CD4-positive, alpha-beta T cell treated with Interleukin-4 for 1 hour (primary cell): ENCODE data around the gene ASIC3.

Experiments
- DNase-seq, 2 donors: peaks; one replicate each; pipeline ENCODE4 v3.0.0-alpha.2; 2020 to 2022

ASIC3 gene

DNA sequence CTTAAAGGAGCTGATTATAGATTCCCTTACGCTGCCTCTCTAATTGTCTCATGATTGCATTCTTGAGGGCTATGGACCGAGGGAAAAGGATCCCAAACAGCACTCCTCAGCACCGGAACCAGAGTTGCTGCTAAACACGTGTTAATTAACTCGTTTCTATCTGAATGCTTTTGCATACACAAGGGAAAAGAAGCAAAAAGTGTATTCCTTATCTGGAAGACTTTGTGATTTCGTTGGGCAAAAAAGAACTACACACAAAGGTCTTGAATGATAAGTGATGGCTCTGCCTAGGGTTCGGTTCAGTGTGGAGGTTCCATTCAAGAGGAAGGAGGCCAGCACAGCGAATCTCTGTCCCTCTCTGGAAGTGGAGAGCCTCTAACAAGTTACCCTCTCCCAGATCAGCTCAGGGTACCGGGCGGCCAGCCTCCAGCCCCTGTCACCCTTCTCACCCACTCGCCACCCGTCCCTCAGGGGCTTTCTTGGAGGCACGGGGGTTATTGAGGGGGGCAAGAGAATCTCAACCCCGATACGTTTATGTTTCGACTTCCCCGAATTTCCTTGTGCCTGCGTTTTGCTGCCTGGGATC is 10.5 kb downstream of the ASIC3 start:
- DNase-seq: no peak

DNA sequence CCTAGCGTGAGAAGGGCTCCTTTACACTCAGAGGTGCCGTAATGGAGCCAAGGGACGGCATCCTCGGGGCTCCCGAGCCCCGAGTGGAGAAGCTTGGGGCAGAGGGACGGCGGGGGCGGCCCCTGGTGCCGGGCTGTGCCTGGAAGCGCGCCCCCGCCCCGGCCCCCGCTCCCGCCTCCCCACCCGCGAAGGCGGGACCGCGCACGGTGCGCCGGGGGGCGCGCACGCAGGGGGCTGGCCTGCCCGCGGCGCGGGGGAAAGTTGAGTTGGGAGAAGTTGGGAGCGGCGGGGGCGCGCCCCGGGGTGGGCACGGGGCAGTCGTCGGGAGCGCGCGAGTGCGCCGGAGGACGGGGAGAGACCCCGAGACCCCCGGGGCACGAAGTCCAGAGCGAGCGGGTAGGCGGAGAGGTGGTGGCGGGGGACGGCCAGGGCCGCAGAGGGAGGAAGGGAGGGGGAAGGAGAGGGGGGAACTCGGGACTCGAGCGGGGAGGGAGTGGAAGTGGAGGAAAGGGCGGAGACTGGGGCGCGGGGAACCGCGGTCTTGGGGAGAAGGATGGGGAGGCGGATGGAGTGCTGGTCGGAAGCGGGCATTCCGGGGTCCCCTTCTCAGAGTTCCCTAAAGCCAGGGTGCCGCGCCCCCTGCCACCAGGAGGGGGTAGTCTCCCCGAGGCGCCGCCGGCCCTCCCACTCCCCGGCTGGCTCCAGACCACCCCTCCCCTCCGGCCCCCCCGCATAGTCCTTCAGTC is 11.2 kb downstream of the ASIC3 start, which contains the start of gene SLC4A2:
SLC4A2 (plus strand) TSS at position 223 of the 746 bp plus-strand sequence. CDS start 2,399 bp downstream, outside the sequence.
- DNase-seq: peak; percentile 57 to 70

GRCh38 chr7:151060113-151060415 is 11.7 kb downstream of the ASIC3 start:
- no peak for DNase-seq

DNA sequence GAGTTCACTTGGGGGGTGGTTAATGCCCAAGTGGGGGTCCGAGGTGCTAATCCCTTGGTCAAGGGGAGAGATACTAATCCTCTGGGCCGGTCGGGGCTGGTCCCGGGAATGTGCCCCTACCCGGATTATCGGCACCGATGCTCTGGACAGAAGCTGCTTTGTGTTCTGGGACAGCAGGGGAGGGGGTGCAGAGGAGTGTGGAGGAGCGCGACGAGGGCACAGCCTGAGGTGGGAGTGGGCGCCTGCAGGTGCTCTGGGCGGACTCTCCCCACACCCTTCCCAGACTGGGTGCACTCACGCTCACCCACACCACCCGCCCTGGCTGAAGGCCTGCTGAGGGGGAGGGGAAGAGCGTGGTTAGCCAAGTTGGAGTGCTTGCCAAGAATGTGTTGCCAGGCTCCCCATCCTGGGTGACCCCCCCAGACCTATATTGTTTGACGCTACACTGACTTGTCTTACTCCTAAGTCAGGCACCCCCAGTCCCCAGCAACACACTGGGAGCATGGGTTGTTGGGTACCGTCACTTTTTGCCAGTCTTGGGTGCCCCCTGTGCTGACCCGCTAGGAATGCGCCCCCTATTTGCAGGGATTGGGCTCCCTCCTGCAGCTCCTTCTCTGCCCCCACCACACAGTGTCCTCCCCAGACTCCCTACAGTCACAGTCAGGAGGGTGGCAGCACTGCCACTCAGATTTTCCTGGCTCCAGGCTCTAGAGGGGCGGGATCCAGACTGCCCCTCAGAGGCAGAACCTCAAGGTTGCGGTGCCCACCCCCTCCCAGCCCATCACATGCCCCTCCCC is 12.3 kb downstream of the ASIC3 start:
- no peak for DNase-seq

DNA sequence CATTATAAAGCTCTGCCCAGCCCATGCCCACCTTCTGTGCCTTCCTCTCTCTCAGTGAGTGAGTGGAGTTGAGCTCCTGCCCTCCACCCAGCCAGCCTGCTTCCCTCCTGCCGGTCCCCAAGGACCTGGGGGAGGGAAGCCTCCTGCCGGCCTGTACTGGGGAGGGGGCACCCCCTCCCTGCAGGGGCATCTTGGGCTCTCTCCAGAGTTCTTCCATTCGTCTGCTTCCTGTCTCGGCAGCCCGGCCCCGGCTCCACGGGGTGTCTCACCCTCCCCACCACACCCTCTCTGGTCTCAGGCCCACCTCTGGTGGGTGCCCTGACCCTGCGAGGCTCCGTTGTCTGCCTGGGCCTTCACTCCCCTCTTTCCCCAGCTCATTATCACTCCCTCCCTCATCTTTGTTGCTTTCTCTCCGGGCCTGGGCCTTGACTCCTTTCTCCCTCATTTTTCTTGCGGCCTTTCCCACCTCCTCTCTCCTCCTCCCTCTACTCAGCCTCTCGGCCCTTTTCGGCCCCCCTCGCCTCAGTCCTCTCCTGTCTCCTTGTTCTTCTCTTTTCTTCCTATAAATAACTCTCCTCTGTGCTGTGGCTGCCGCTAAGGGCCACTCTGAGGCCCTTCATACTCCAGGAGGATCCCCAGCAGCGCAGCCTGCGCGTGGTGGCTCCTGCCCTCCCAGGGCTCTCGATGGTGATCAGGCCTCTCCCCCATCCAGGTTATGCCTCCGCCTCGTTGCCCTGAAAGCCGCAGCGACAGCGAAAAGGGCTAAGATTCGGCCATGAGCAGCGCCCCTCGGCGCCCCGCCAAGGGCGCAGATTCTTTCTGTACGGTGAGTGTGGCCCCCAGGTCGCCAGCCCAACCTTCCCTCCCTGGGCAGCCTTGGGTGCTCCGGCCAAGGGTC is 13.1 kb downstream of the ASIC3 start:
- no peak for DNase-seq

GRCh38 chr7:151062111-151062398 is 13.7 kb downstream of the ASIC3 start:
- DNase-seq: no peak

DNA sequence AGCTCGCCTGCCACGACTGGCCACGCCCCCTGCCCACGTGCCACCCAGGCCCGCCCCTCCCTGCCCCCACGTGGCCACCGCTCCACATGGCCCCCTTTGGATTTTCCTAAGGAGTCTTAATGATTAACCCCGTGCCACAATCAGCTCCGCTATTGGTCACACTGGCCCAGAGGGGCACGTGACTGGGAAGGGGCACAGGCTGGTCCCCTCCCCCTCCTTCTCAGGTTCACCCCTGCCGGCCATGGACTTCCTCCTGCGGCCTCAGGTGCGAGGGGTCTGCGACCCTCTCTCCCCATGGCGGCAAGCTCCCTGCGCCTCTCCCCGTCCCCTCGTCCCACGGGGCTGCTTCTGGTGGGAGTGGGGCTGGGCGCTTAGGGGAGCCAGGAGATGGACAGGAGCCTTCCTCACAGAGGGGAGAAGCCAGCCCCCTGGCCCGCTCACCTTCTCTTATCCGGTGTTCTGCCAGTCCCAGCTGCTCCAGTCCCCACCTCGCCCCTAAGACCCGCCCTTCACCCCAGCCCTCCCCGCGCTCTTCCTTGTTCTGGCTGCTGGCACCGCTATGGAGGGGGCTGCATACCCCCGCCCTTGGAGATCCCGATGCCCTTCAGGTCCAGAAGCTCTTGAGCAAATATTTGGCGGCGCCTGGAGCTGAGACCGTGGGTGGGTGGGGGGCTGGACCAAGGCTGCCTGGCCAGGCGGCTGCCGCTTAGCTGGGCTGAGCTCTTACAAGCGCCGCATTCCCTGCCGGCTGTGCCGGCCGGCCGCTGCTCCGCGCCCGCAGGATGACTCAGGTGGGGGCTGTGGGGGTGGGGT is 14.3 kb downstream of the ASIC3 start:
- DNase-seq: no peak

DNA sequence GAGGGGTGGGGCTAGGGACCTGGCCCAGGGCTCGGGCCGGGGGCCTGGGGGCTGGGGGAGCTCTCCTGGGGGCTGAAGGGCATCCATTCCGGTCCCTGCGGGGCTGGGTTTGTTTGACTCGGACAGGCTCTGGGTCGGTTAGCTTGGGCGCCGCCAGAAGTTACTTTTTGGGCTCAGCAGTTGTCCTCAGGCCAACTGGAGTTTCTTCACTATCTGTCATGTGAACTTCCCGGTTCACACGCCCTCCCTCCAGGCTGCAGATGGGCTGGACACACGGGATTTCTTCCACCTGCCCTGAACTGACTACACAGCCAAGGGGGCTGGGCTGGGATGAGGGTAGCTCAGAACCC is 14.9 kb downstream of the ASIC3 start:
- DNase-seq: no peak

DNA sequence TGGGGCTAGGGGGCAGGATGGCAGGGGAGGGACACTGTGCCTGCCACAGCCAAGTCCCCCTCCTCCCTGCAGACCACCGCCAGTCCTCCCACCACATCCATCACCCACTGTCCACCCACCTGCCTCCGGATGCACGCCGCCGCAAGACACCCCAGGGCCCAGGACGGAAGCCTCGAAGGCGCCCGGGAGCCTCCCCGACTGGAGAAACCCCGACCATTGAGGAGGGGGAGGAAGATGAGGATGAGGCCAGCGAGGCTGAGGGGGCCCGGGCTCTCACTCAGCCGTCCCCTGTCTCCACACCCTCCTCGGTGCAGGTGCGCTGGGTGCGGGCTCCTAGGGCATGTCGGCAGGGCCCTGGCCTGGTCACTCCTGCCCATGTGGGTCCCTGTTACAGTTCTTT is 16.1 kb downstream of the ASIC3 start:
- no peak for DNase-seq

- DNase-seq: no peak
These were observed 16.7 kb downstream of the ASIC3 start for GRCh38 chr7:151064993-151065392.

GRCh38 chr7:151065516-151065915 is 17.2 kb downstream of the ASIC3 start:
- DNase-seq: no peak

GRCh38 chr7:151066273-151066974 is 18.1 kb downstream of the ASIC3 start:
- DNase-seq: no peak

- DNase-seq: no peak
These were observed 19.9 kb downstream of the ASIC3 start for GRCh38 chr7:151068069-151068773.

DNA sequence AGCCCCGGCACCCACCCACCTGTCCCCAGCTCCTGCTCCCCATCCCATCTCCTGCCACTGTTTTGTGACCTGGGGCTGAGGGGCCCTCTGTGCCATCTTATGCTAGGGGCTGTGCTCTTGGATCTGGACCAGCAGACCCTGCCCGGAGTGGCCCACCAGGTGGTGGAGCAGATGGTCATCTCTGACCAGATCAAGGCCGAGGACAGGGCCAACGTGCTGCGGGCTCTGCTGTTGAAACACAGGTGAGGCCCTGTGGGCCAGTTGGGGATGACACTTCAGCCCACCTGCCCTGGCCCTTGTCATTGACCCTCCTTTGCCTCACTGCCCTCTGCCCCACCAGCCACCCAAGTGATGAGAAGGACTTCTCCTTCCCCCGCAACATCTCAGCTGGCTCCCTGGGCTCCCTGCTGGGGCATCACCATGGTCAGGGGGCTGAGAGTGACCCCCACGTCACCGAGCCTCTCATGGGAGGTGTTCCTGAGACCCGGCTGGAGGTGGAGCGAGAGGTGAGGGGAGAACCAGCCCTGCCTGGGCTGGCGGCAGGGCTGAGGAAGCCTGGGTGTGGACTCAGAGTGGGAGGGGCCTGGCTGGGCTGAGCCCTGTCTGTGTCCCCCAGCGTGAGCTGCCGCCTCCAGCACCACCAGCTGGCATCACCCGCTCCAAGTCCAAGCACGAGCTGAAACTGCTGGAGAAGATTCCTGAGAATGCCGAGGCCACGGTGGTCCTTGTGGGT is 21.7 kb downstream of the ASIC3 start:
- no peak for DNase-seq

- no peak for DNase-seq
These were observed 22.2 kb downstream of the ASIC3 start for GRCh38 chr7:151070574-151070960.

GRCh38 chr7:151071032-151071866 is 22.9 kb downstream of the ASIC3 start:
- DNase-seq: no peak

DNA sequence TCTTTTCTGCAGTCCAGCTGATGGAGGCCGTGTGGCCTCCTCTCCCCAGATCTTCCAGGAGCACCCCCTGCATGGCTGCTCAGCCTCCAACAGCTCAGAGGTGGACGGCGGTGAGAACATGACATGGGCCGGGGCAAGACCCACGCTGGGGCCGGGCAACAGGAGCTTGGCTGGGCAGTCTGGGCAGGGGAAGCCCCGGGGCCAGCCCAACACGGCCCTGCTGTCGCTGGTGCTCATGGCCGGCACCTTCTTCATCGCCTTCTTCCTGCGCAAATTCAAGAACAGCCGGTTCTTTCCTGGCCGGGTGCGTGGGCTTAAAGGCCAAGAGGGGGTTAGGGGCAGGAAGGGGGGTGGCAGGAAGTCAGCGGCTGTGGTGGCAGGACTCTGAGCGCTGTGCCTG is 25.7 kb downstream of the ASIC3 start:
- no peak for DNase-seq

DNA sequence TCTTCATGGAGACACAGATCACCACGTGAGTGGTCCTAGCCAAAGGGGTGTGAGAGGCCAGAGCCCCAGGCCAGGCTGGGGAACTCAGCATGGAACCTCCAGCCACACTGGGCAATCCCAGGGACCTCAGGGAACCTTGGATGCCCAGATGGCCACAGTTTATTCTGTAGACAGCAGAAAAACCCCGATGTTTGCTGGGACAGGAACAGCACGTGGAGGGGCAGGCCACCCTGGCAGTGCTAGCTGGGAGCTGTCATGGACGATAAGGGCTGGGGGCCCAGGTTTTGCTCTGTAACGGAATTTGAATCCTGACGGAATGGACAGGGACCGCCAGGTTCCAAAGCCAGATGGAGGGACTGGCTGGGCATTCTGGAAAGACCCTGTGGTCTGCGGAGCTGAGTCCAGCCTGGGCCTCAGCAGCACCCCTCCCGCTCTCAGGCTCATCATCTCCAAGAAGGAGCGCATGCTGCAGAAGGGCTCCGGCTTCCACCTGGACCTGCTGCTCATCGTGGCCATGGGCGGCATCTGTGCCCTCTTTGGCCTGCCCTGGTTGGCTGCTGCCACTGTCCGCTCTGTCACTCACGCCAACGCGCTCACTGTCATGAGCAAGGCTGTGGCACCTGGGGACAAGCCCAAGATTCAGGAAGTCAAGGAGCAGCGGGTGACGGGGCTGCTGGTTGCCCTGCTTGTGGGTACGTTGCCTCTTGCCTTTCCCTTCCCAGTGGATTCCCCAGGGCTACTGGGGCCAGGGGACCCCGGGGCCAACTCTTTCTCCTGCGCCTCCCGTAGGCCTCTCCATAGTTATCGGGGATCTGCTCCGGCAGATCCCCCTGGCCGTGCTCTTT is 26.7 kb downstream of the ASIC3 start:
- DNase-seq: no peak

- DNase-seq: no peak
These were observed 27.3 kb downstream of the ASIC3 start for GRCh38 chr7:151075662-151075971.
